Tibial nerve (tissue), 4 donors: Measurements from ENCODE around the gene SLC36A3.

Source experiments
- CTCF ChIP-seq, 5 experiments: fragments of 200-600 bp in 3 of 5; fragments of 450-650 bp in 2 of 5; sonication (generic) in 3 of 5; IDR thresholded peaks; one replicate each; pipeline ENCODE4 v1.5.1; 2016 to 2019; ENCODE audit warnings: antibody characterized with exemption in 5 of 5, mild to moderate bottlenecking in 3 of 5, moderate library complexity in 2 of 5
- EP300 ChIP-seq, 2 donors: sonication (generic); formaldehyde crosslinking; IDR thresholded peaks; one replicate each; pipeline ENCODE4 v1.6.1; 2017; ENCODE audit warnings: antibody characterized with exemption in 2 of 2, mild to moderate bottlenecking in 1 of 2

- TF ChIP-seq CTCF (IDR thresholded peaks at IDR 0.05) (no peak), EP300 (IDR thresholded peaks at IDR 0.05) (no peak)
These were observed 19.1 kb downstream of the SLC36A3 start for GRCh38 chr5:151284392-151284967.
